Endothelial cell (in vitro differentiated cells): Measurements from ENCODE around the gene DHX32. TPM values are rescaled to one million over a fixed set of nuclear protein-coding genes. Genes with fewer than 3 reads are reported as not detected.

ENCODE experiments used
- DNase-seq: peaks from one replicate; pipeline ENCODE4 v3.0.0; 2021; ENCODE audit warnings: low spot score
- H3K27ac Mint-ChIP-seq: one replicate; pipeline ENCODE4 v1.8.0; 2021; ENCODE audit warnings: mixed read lengths, inconsistent platforms; ENCODE audit not compliant: unreplicated experiment
- H3K27me3 Mint-ChIP-seq: one replicate; pipeline ENCODE4 v1.8.0; 2021; ENCODE audit warnings: mild to moderate bottlenecking, moderate library complexity, mixed read lengths, inconsistent platforms; ENCODE audit not compliant: unreplicated experiment
- H3K36me3 Mint-ChIP-seq: one replicate; pipeline ENCODE4 v1.8.0; 2021; ENCODE audit warnings: mild to moderate bottlenecking, low read depth, mixed read lengths, inconsistent platforms; ENCODE audit not compliant: unreplicated experiment
- H3K4me1 Mint-ChIP-seq: one replicate; pipeline ENCODE4 v1.8.0; 2021; ENCODE audit warnings: mild to moderate bottlenecking, mixed read lengths, inconsistent platforms; ENCODE audit not compliant: unreplicated experiment
- H3K4me3 Mint-ChIP-seq: one replicate; pipeline ENCODE4 v1.8.0; 2021; ENCODE audit warnings: mild to moderate bottlenecking, mixed read lengths, inconsistent platforms; ENCODE audit not compliant: unreplicated experiment
- H3K9me3 Mint-ChIP-seq: one replicate; pipeline ENCODE4 v1.8.0; 2021; ENCODE audit warnings: mixed read lengths, inconsistent platforms; ENCODE audit not compliant: unreplicated experiment
- microRNA-seq: library from miRNA; unstranded; fragments of <30 nt; microRNA quantifications from one replicate; pipeline ENCODE4, GENCODE V29; 2020; ENCODE audit not compliant: unreplicated experiment
- total RNA-seq: library from RNA; stranded (reverse); fragmentation: NEBNext Ultra II Directional; extraction: Animal tissue kit (Norgen Biotek cat#: 25700); gene quantifications from one replicate; pipeline ENCODE4 v1.2.1, GENCODE V29; 2021; ENCODE audit not compliant: unreplicated experiment
- TF ChIP-seq, protein P1 (sequence below): fragments of 200-600 bp; sonication (generic); IDR thresholded peaks from one replicate; pipeline ENCODE4 v1.5.0; 2021; ENCODE audit warnings: antibody characterized with exemption; ENCODE audit not compliant: unreplicated experiment

The DHX32 gene
- total RNA-seq, 1 donor from 2014 or later: 54.0 TPM

DNA sequence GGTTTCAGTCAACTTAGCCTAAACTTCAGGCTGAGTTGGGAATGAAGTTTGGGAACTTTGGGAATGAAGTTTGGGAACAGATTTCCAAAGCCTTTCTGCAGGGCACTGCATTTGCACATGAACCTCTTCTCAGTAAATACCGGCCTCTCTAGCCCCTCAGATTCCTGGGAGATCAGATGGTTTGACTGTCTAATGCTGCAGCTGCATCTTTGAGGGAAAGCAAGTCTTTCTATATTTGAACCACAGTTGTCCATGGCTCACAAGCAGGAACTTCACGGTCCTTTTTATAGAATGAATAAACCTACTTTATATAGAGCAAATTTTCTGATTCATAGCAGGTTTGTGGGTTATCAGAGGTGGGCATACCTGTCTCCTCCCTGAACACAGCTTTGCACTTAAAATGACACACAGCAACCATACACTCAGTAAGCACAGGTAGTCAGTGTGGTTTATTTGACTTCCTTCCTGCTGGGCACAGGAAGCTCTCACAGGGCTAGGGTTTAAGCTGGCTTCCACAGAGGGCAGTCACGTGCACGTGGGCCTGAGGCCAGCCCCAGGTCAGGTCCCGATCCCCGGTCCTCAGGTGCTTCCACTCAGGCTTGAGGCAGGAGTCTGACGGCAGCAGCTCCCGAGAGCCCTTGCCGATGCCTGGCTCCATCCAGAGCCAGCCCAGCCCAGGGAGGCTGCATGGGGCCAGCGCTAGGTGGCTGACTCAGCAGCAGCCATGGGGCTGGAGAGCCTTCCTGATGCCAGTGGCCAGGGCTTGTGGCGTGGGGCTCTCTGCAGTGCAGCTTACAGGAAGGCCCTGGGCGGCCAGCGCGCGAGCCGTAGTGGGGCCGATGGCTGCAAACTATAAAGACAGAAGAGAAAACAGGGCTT is 92.7 kb downstream of the DHX32 start:
- Mint-ChIP-seq H3K4me3 (no peak overlapping the region), H3K4me1 (peaks cover 12% of the 10 kb centered on the region), H3K9me3 (no peaks in the 10 kb centered on the region), H3K36me3 (peaks cover 9% of the 10 kb centered on the region), H3K27ac (no peak overlapping the region), H3K27me3 (no peaks in the 10 kb centered on the region)
- DNase-seq: peak; percentile 17
- TF ChIP-seq, protein P1, sequence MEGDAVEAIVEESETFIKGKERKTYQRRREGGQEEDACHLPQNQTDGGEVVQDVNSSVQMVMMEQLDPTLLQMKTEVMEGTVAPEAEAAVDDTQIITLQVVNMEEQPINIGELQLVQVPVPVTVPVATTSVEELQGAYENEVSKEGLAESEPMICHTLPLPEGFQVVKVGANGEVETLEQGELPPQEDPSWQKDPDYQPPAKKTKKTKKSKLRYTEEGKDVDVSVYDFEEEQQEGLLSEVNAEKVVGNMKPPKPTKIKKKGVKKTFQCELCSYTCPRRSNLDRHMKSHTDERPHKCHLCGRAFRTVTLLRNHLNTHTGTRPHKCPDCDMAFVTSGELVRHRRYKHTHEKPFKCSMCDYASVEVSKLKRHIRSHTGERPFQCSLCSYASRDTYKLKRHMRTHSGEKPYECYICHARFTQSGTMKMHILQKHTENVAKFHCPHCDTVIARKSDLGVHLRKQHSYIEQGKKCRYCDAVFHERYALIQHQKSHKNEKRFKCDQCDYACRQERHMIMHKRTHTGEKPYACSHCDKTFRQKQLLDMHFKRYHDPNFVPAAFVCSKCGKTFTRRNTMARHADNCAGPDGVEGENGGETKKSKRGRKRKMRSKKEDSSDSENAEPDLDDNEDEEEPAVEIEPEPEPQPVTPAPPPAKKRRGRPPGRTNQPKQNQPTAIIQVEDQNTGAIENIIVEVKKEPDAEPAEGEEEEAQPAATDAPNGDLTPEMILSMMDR: no peak

Small RNA genes within 50 kb of the gene (microRNA-seq; reads per million reads assigned to microRNA genes)
- gene MIR4484: 0.28 reads per million

Other genes with a start within 250 kb of the DHX32 start
- gene TEX36, start 198.1 kb downstream of the DHX32 start, total RNA-seq: not detected
- 29.2 TPM for gene EDRF1, start 161.6 kb downstream of the DHX32 start, total RNA-seq
- gene MMP21, start 105.5 kb downstream of the DHX32 start, total RNA-seq: not detected
- gene UROS, start 58.0 kb downstream of the DHX32 start, total RNA-seq: 61.5 TPM
- 39.4 TPM for gene BCCIP, start 57.7 kb downstream of the DHX32 start, total RNA-seq
- gene FANK1, start 15.3 kb upstream of the DHX32 start, total RNA-seq: 9.4 TPM